Osteoblast (primary cell): ENCODE results near the gene EIPR1. TPM values are rescaled to one million over a fixed set of nuclear protein-coding genes. Genes with fewer than 3 reads are reported as not detected.

Experiments used
- DNase-seq: peaks from one replicate; pipeline ENCODE4 v3.0.0; 2011; ENCODE audit warnings: low spot score, mixed read lengths; ENCODE audit not compliant: insufficient read length; ENCODE audit errors: missing footprints
- H2AFZ ChIP-seq: 2 replicates; pipeline ENCODE4 v1.6.0; 2011; ENCODE audit warnings: mild to moderate bottlenecking, low read length
- H3K27ac ChIP-seq: 2 replicates; pipeline ENCODE4 v1.5.1; 2011; ENCODE audit warnings: mild to moderate bottlenecking, low read depth, low read length, moderate library complexity
- H3K27me3 ChIP-seq: 2 replicates; pipeline ENCODE4 v1.6.0; 2012; ENCODE audit warnings: mild to moderate bottlenecking, control low read depth, inconsistent platforms, low read length, moderate library complexity; ENCODE audit not compliant: insufficient read depth
- H3K36me3 ChIP-seq: 2 replicates; pipeline ENCODE4 v1.5.1; 2011; ENCODE audit warnings: mild to moderate bottlenecking, low read length, control low read depth, moderate library complexity; ENCODE audit not compliant: insufficient read depth
- H3K4me1 ChIP-seq: 2 replicates; pipeline ENCODE4 v1.5.1; 2011; ENCODE audit warnings: mild to moderate bottlenecking, low read length, control low read depth, moderate library complexity; ENCODE audit not compliant: insufficient read depth
- H3K4me2 ChIP-seq: 2 replicates; pipeline ENCODE4 v1.6.0; 2011; ENCODE audit warnings: mild to moderate bottlenecking, low read length; ENCODE audit not compliant: insufficient read depth
- H3K4me3 ChIP-seq: fragments of 200-600 bp; sonication (generic); 3 replicates; pipeline ENCODE4 v1.5.1; 2012; ENCODE audit warnings: mild to moderate bottlenecking, low read length, inconsistent platforms; ENCODE audit not compliant: insufficient read depth
- H3K79me2 ChIP-seq: 2 replicates; pipeline ENCODE4 v1.6.0; 2012; ENCODE audit warnings: mild to moderate bottlenecking, low read length, control low read depth, inconsistent platforms; ENCODE audit not compliant: insufficient read depth
- H3K9me3 ChIP-seq: 2 replicates; pipeline ENCODE4 v1.5.1; 2011; ENCODE audit warnings: low read depth, low read length, control low read depth
- H4K20me1 ChIP-seq: 2 replicates; pipeline ENCODE4 v1.6.0; 2012; ENCODE audit warnings: mild to moderate bottlenecking, low read length, control low read depth; ENCODE audit not compliant: insufficient read depth
- CTCF ChIP-seq: IDR thresholded peaks from 2 replicates; pipeline ENCODE4 v1.5.1; 2011; ENCODE audit warnings: mild to moderate bottlenecking, low read depth, low read length, moderate library complexity; ENCODE audit errors: extremely low read depth
- total RNA-seq: library from RNA; depleted of rRNA; stranded (reverse); fragments of >200 nt; gene quantifications from 2 replicates; pipeline ENCODE4 v1.2.3, GENCODE V29; 2012

Gene EIPR1
- total RNA-seq, 1 donor: 17.7 TPM

DNA sequence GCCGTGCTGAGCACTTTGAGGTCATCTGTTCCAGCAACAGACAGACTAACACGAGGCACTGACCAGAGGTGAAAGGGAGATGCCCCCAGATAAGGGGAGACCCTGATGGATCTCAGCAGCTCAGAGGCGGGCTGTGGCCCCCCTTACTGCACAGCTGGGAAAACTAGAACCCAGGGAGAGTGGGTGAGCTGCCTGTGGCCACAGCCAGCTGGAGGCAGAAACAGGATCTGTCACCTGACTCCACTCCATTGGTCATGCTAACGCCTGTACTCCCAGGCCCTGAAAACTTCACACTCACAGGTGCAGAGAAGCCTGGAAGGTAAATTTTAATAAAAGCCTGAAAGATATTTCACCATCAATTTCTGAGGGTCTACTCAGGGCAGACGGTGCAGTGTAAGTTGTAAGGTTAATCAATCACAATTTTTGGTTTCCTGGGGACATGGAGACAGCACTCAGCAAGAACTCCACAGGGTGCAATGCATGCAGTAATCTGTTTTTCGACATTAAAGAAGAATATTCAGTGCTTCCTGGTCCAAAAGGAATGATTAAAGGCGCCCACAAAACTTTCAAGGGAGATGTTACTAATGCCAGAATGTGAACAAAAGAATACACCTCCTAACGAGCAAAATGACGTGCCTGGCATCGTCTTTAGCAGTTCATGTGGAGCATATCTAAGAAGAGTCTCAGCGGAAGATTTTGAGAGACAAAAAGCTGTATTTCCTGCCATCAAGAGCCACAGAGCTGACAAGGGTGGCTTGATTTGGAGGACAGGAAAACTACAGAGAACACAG, 173.4 kb downstream of the EIPR1 start:
- H3K4me2 ChIP-seq: no peak overlapping the region
- peak; percentile 84 for DNase-seq
- no peak overlapping the region for H2AFZ ChIP-seq
- no peak overlapping the region for H3K4me3 ChIP-seq
- H3K4me1 ChIP-seq: no peaks in the 10 kb centered on the region
- no peak overlapping the region for H3K27ac ChIP-seq
- H4K20me1 ChIP-seq: no peaks in the 10 kb centered on the region
- no peaks in the 10 kb centered on the region for H3K9me3 ChIP-seq
- TF ChIP-seq CTCF: no peak
- no peaks in the 10 kb centered on the region for H3K27me3 ChIP-seq
- no peaks in the 10 kb centered on the region for H3K36me3 ChIP-seq
- H3K79me2 ChIP-seq: no peaks in the 10 kb centered on the region

- Histone ChIP-seq H4K20me1 (no peaks in the 10 kb centered on the region), H2AFZ (no peak overlapping the region), H3K36me3 (no peaks in the 10 kb centered on the region), H3K27ac (no peak overlapping the region), H3K9me3 (no peaks in the 10 kb centered on the region), H3K4me3 (no peak overlapping the region), H3K79me2 (no peaks in the 10 kb centered on the region), H3K27me3 (no peaks in the 10 kb centered on the region), H3K4me2 (no peak overlapping the region), H3K4me1 (no peaks in the 10 kb centered on the region)
- peak; percentile 3 for DNase-seq
- TF ChIP-seq CTCF: no peak
These were observed 174.1 kb downstream of the EIPR1 start for GRCh38 chr2:3203497-3204019.

DNA sequence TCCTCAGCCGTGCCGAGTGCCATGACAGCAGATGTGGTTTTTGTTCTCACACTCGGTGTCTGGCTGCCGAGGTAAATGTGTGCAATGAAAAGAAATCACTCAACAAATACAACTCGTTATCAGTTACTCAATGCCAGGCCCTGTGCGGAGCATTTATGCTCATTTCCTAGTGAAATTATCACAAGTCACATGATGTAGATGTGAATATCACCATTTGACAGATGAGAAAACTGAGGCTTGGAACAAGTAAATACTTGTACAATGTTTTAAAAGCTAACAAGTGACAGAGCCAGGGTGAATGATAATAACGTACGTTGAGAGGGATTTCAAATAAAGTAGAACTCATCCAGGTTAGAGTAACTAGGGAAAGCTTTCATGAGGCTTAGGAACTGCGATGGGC, 174.7 kb downstream of the EIPR1 start:
- Histone ChIP-seq H4K20me1 (no peaks in the 10 kb centered on the region), H3K36me3 (no peaks in the 10 kb centered on the region), H3K4me3 (no peak overlapping the region), H3K4me1 (no peaks in the 10 kb centered on the region), H3K9me3 (no peaks in the 10 kb centered on the region), H2AFZ (no peak overlapping the region), H3K79me2 (no peaks in the 10 kb centered on the region), H3K27ac (no peak overlapping the region), H3K4me2 (no peak overlapping the region), H3K27me3 (no peaks in the 10 kb centered on the region)
- TF ChIP-seq CTCF: no peak
- peak; percentile 78 for DNase-seq

DNA sequence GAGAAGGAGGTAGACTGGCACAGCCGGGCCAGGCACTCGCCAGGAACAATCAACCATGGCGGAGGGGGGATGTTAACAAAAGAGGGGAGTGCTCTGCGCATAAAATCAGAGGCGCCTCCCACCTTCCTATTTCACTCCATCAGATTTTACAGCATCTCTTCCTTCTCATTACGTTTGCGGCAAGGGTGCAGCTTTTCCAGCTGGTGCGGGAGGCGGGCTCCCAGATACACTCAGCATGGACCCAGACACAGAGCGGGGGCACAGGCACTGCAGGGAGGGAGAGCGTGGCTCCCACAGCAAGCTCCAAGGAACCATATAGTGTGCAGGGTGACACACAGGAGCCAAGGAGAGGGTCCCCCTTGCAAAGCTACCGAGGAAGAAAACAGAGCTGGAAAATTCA, 176.3 kb downstream of the EIPR1 start:
- Histone ChIP-seq H3K4me1 (no peaks in the 10 kb centered on the region), H3K27ac (no peak overlapping the region), H3K9me3 (no peaks in the 10 kb centered on the region), H3K36me3 (no peaks in the 10 kb centered on the region), H2AFZ (no peak overlapping the region), H4K20me1 (no peaks in the 10 kb centered on the region), H3K27me3 (no peaks in the 10 kb centered on the region), H3K79me2 (no peaks in the 10 kb centered on the region), H3K4me3 (no peak overlapping the region), H3K4me2 (no peak overlapping the region)
- TF ChIP-seq CTCF: no peak
- DNase-seq: peak; percentile 54
